H9 (cell line): ENCODE measurements around the gene RNPEP. TPM values are rescaled to one million over a fixed set of nuclear protein-coding genes. Genes with fewer than 3 reads are reported as not detected.
A peak's percentile ranks its signal among the peaks of the same experiment; 100 is the strongest.

ENCODE experiments used
- DNase-seq: peaks from one replicate; pipeline ENCODE4 v3.0.0-alpha.2; 2017
- H2AFZ ChIP-seq: one replicate; pipeline ENCODE4 v1.6.1; 2013; ENCODE audit warnings: mild to moderate bottlenecking, low read length, control low read depth, moderate library complexity
- H2AK5ac ChIP-seq: 2 replicates; pipeline ENCODE4 v1.6.1; 2013; ENCODE audit warnings: low read length, control low read depth, mixed read lengths; ENCODE audit not compliant: insufficient read length
- H2BK120ac ChIP-seq: one replicate; pipeline ENCODE4 v1.6.1; 2013; ENCODE audit warnings: low read depth, mild to moderate bottlenecking, low read length, control low read depth, inconsistent platforms; ENCODE audit not compliant: poor library complexity, severe bottlenecking
- H2BK12ac ChIP-seq: 2 replicates; pipeline ENCODE4 v1.6.1; 2013; ENCODE audit warnings: low read length, control low read depth, mixed read lengths, low read depth; ENCODE audit not compliant: insufficient read length
- H2BK15ac ChIP-seq: 2 replicates; pipeline ENCODE4 v1.6.1; 2013; ENCODE audit warnings: low read depth, low read length, control low read depth
- H2BK20ac ChIP-seq: one replicate; pipeline ENCODE4 v1.6.1; 2013; ENCODE audit warnings: low read depth, mild to moderate bottlenecking, low read length, control low read depth, inconsistent platforms; ENCODE audit not compliant: poor library complexity, severe bottlenecking
- H2BK5ac ChIP-seq: 2 replicates; pipeline ENCODE4 v1.6.1; 2013; ENCODE audit warnings: low read length, control low read depth, mixed read lengths; ENCODE audit not compliant: insufficient read length
- H3K14ac ChIP-seq: 2 replicates; pipeline ENCODE4 v1.6.1; 2013; ENCODE audit warnings: low read length, control low read depth; ENCODE audit not compliant: insufficient read depth
- H3K18ac ChIP-seq: 2 replicates; pipeline ENCODE4 v1.6.1; 2013; ENCODE audit warnings: low read depth, mild to moderate bottlenecking, mixed read lengths, low read length, control low read depth; ENCODE audit not compliant: insufficient read length
- H3K23ac ChIP-seq: 2 replicates; pipeline ENCODE4 v1.6.1; 2013; ENCODE audit warnings: low read length, control low read depth, mixed read lengths, low read depth; ENCODE audit not compliant: insufficient read length
- H3K23me2 ChIP-seq: 2 replicates; pipeline ENCODE4 v1.6.1; 2013; ENCODE audit warnings: low read depth, mild to moderate bottlenecking, mixed read lengths, low read length, control low read depth; ENCODE audit not compliant: insufficient read length, poor library complexity, severe bottlenecking
- H3K27ac ChIP-seq: 2 replicates; pipeline ENCODE4 v1.5.1; 2013; ENCODE audit warnings: low read length, control low read depth, mixed read lengths, low read depth; ENCODE audit not compliant: insufficient read length
- H3K27me3 ChIP-seq: 2 replicates; pipeline ENCODE4 v1.6.1; 2013; ENCODE audit warnings: low read length, control low read depth, inconsistent platforms; ENCODE audit not compliant: insufficient read depth
- H3K4ac ChIP-seq: 2 replicates; pipeline ENCODE4 v1.6.1; 2013; ENCODE audit warnings: low read depth, mild to moderate bottlenecking, control low read depth, inconsistent platforms, low read length, moderate library complexity
- H3K4me1 ChIP-seq: 2 replicates; pipeline ENCODE4 v1.6.1; 2013; ENCODE audit warnings: low read length, control low read depth, inconsistent platforms; ENCODE audit not compliant: insufficient read depth
- H3K4me2 ChIP-seq: 2 replicates; pipeline ENCODE4 v1.6.1; 2013; ENCODE audit warnings: low read length, control low read depth, mixed read lengths; ENCODE audit not compliant: insufficient read length, insufficient read depth
- H3K56ac ChIP-seq: 2 replicates; pipeline ENCODE4 v1.6.1; 2013; ENCODE audit warnings: low read depth, mild to moderate bottlenecking, mixed read lengths, low read length, control low read depth; ENCODE audit not compliant: insufficient read length
- H3K79me1 ChIP-seq: 2 replicates; pipeline ENCODE4 v1.6.1; 2013; ENCODE audit warnings: low read depth, mild to moderate bottlenecking, moderate library complexity, low read length, control low read depth, inconsistent platforms; ENCODE audit not compliant: insufficient read depth, poor library complexity, severe bottlenecking
- H3K79me2 ChIP-seq: 2 replicates; pipeline ENCODE4 v1.6.1; 2013; ENCODE audit warnings: low read length, control low read depth, inconsistent platforms; ENCODE audit not compliant: insufficient read depth
- H3K9ac ChIP-seq: 2 replicates; pipeline ENCODE4 v1.6.1; 2013; ENCODE audit warnings: low read length, control low read depth, mixed read lengths; ENCODE audit not compliant: insufficient read length; ENCODE audit errors: extremely low read depth
- H3K9me3 ChIP-seq: one replicate; pipeline ENCODE4 v1.6.1; 2013; ENCODE audit warnings: low read depth, low read length, inconsistent platforms; ENCODE audit not compliant: control insufficient read depth
- H3T11ph ChIP-seq: one replicate; pipeline ENCODE4 v1.6.1; 2013; ENCODE audit warnings: mild to moderate bottlenecking, low read length, control low read depth, inconsistent platforms
- H4K20me1 ChIP-seq: one replicate; pipeline ENCODE4 v1.6.1; 2013; ENCODE audit not compliant: control insufficient read depth, insufficient read length, insufficient read depth
- H4K5ac ChIP-seq: 2 replicates; pipeline ENCODE4 v1.6.1; 2013; ENCODE audit warnings: low read depth, mild to moderate bottlenecking, mixed read lengths, low read length, control low read depth; ENCODE audit not compliant: insufficient read length
- H4K8ac ChIP-seq: replicated peaks from 2 replicates; pipeline ENCODE4 v1.6.1; 2013; ENCODE audit warnings: low read length, control low read depth, mixed read lengths, low read depth; ENCODE audit not compliant: insufficient read length
- H4K91ac ChIP-seq: 2 replicates; pipeline ENCODE4 v1.6.1; 2013; ENCODE audit warnings: low read depth, mild to moderate bottlenecking, moderate library complexity, mixed read lengths, low read length, control low read depth; ENCODE audit not compliant: insufficient read length
- H3K27ac Mint-ChIP-seq, 3 experiments: 2 replicates in 2 of 3; 3 replicates in 1 of 3; pipeline ENCODE4 v1.8.0; 2020 to 2021; ENCODE audit warnings: mixed read lengths in 3 of 3, mild to moderate bottlenecking in 1 of 3, moderate library complexity in 1 of 3
- H3K27me3 Mint-ChIP-seq: 2 replicates; pipeline ENCODE4 v1.8.0; 2021; ENCODE audit warnings: low read depth, mild to moderate bottlenecking, moderate library complexity, mixed read lengths
- H3K36me3 Mint-ChIP-seq, 3 experiments: 2 replicates in 2 of 3; 3 replicates in 1 of 3; pipeline ENCODE4 v1.8.0; 2020 to 2021; ENCODE audit warnings: low read depth in 3 of 3, mixed read lengths in 3 of 3; ENCODE audit not compliant: insufficient read depth in 1 of 3
- H3K4me1 Mint-ChIP-seq, 2 experiments: 2 replicates each; pipeline ENCODE4 v1.8.0; 2020; ENCODE audit warnings: mixed read lengths in 2 of 2
- H3K4me3 Mint-ChIP-seq, 2 experiments: 2 replicates in 1 of 2; 3 replicates in 1 of 2; pipeline ENCODE4 v1.8.0; 2020 to 2021; ENCODE audit warnings: mild to moderate bottlenecking in 2 of 2, mixed read lengths in 2 of 2, moderate library complexity in 1 of 2
- H3K9me3 Mint-ChIP-seq, 2 experiments: 2 replicates in 1 of 2; 3 replicates in 1 of 2; pipeline ENCODE4 v1.8.0; 2020; ENCODE audit warnings: mild to moderate bottlenecking in 2 of 2, mixed read lengths in 2 of 2, moderate library complexity in 1 of 2
- CTCF ChIP-seq: fragments of 200-600 bp; sonication (generic); conservative IDR thresholded peaks from 3 replicates; pipeline ENCODE4 v1.8.0; 2021; ENCODE audit warnings: antibody characterized with exemption, mild to moderate bottlenecking
- WGBS: extraction: QIAGEN DNeasy Blood & Tissue Kit; methylation state at CpG from one replicate; pipeline ENCODE4 v1.1.7; 2013; ENCODE audit warnings: missing lambda C conversion rate, low lambda C conversion rate, mixed read lengths; ENCODE audit not compliant: insufficient read length; ENCODE audit errors: extremely low coverage; 5-methylcytosine and 5-hydroxymethylcytosine counted together
- total RNA-seq: library from RNA; stranded (reverse); gene quantifications from 2 replicates; pipeline ENCODE4 v1.2.1, GENCODE V29; 2021

RNPEP gene
- total RNA-seq, 1 experiment from 2014 or later: 49.9 TPM

GRCh38 chr1:201999625-202000238 lies 17.3 kb downstream of the RNPEP start:
- Histone ChIP-seq H3T11ph (no peak overlapping the region), H3K79me1 (no peaks in the 10 kb centered on the region), H3K4me1 (no peaks in the 10 kb centered on the region), H2AFZ (no peak overlapping the region), H3K23me2 (no peaks in the 10 kb centered on the region), H4K5ac (no peak overlapping the region), H3K23ac (no peak overlapping the region), H3K56ac (no peak overlapping the region), H2BK5ac (no peak overlapping the region), H3K14ac (no peak overlapping the region), H4K8ac (no peak overlapping the region), H2BK12ac (no peak overlapping the region), H4K91ac (no peak overlapping the region), H2BK15ac (no peak overlapping the region), H3K9me3 (no peaks in the 10 kb centered on the region), H3K79me2 (no peaks in the 10 kb centered on the region), H3K4ac (no peak overlapping the region), H3K27ac (no peak overlapping the region), H2BK120ac (no peak overlapping the region), H3K4me2 (no peak overlapping the region), H2AK5ac (no peak overlapping the region), H3K27me3 (no peaks in the 10 kb centered on the region), H3K18ac (no peak overlapping the region), H2BK20ac (no peak overlapping the region), H4K20me1 (no peaks in the 10 kb centered on the region), H3K9ac (no peak overlapping the region)
- no CpG with 5 or more reads among the region's 16 CpGs for WGBS
- Mint-ChIP-seq H3K36me3 (peaks cover 37 to 86% (median 84%) of the 10 kb centered on the region in 3 experiments; a peak in 6 of 7 replicates), H3K27me3 (no peaks in the 10 kb centered on the region), H3K4me3 (no peak overlapping the region), H3K9me3 (no peaks in the 10 kb centered on the region), H3K27ac (no peak overlapping the region; a peak in 1 of 7 replicates), H3K4me1 (peaks cover 2 to 3% of the 10 kb centered on the region in 2 experiments; a peak in 1 of 4 replicates)
- DNase-seq: peak; percentile 71
- peak; percentile 84 for TF ChIP-seq CTCF
